HepG2 (cell line): ENCODE results near the gene COQ7. TPM values are rescaled to one million over a fixed set of nuclear protein-coding genes. Genes with fewer than 3 reads are reported as not detected.

Experiments
- ARID2 ChIP-seq: sonication (generic); formaldehyde crosslinking; IDR thresholded peaks from 2 replicates; pipeline ENCODE4 v1.8.1; 2022; ENCODE audit warnings: mild to moderate bottlenecking, missing genetic modification reagents, borderline replicate concordance
- CCDC6 ChIP-seq: sonication (generic); formaldehyde crosslinking; IDR thresholded peaks from 2 replicates; pipeline ENCODE4 v1.8.1; 2022; ENCODE audit warnings: mild to moderate bottlenecking, missing genetic modification reagents, moderate library complexity
- GZF1 ChIP-seq: sonication (generic); formaldehyde crosslinking; IDR thresholded peaks from 2 replicates; pipeline ENCODE4 v1.5.1; 2020; ENCODE audit warnings: mild to moderate bottlenecking, missing genetic modification reagents
- HCFC1 ChIP-seq: fragments of 150-350 bp; IDR thresholded peaks from 2 replicates; pipeline ENCODE4 v1.6.1; 2014; ENCODE audit warnings: low read depth, low read length
- HOXA7 ChIP-seq: sonication (generic); formaldehyde crosslinking; IDR thresholded peaks from 2 replicates; pipeline ENCODE4 v1.8.1; 2022; ENCODE audit warnings: mild to moderate bottlenecking, missing genetic modification reagents, moderate library complexity
- KDM4B ChIP-seq: sonication (generic); formaldehyde crosslinking; IDR thresholded peaks from 2 replicates; pipeline ENCODE4 v1.4.0; 2020; ENCODE audit warnings: missing genetic modification reagents
- NFE2 ChIP-seq: sonication (generic); formaldehyde crosslinking; IDR thresholded peaks from 2 replicates; pipeline ENCODE4 v1.4.0; 2020; ENCODE audit warnings: missing genetic modification reagents
- ZIK1 ChIP-seq: sonication (generic); formaldehyde crosslinking; IDR thresholded peaks from 2 replicates; pipeline ENCODE4 v1.5.0; 2020; ENCODE audit warnings: mild to moderate bottlenecking, low read depth, missing genetic modification reagents, borderline replicate concordance
- ZNF430 ChIP-seq: sonication (generic); formaldehyde crosslinking; IDR thresholded peaks from 2 replicates; pipeline ENCODE4 v1.9.0; 2021; ENCODE audit warnings: mild to moderate bottlenecking, missing genetic modification reagents
- ZNF451 ChIP-seq: sonication (generic); formaldehyde crosslinking; IDR thresholded peaks from 2 replicates; pipeline ENCODE4 v1.5.0; 2020; ENCODE audit warnings: mild to moderate bottlenecking, missing genetic modification reagents
- polyA plus RNA-seq, 8 experiments: library from polyadenylated mRNA; depleted of rRNA in 3 of 8; stranded (reverse) in 7 of 8; unstranded in 1 of 8; fragments of >200 nt; fragmentation: Illumina TruSeq in 4 of 8; extraction: Trizol in 4 of 8; gene quantifications; 2 replicates each; pipeline versions ENCODE4 v1.2.1 to v1.2.3, GENCODE V29; 2011 to 2016; ENCODE audit warnings: low read depth in 4 of 8, missing spikeins in 1 of 8, mixed read lengths in 1 of 8; ENCODE audit not compliant: insufficient read depth in 1 of 8
- total RNA-seq, 5 experiments: library from RNA; depleted of rRNA; stranded (reverse); fragments of >200 nt; fragmentation: Illumina TruSeq; extraction: Trizol; gene quantifications; 2 replicates each; pipeline ENCODE4 v1.2.3, GENCODE V29; 2016; ENCODE audit warnings: low read depth in 1 of 5
- TF ChIP-seq, protein P1 (sequence below): IDR thresholded peaks from 2 replicates; pipeline ENCODE4 v1.6.1; 2016; ENCODE audit warnings: mild to moderate bottlenecking, missing biosample characterization, missing genetic modification reagents
- TF ChIP-seq, protein P2 (sequence below): sonication (generic); formaldehyde crosslinking; IDR thresholded peaks from 2 replicates; pipeline ENCODE4 v1.9.0; 2021; ENCODE audit warnings: missing genetic modification reagents, borderline replicate concordance
- TF ChIP-seq, protein P3 (sequence below): sonication (generic); formaldehyde crosslinking; IDR thresholded peaks from 2 replicates; pipeline ENCODE4 v1.5.0; 2020; ENCODE audit warnings: missing genetic modification reagents, mild to moderate bottlenecking, borderline replicate concordance
- TF ChIP-seq, protein P4 (sequence below): IDR thresholded peaks from 2 replicates; pipeline ENCODE4 v1.6.1; 2016; ENCODE audit warnings: missing biosample characterization, missing genetic modification reagents, low read depth
- TF ChIP-seq, protein P5 (sequence below): sonication (generic); formaldehyde crosslinking; IDR thresholded peaks from 2 replicates; pipeline ENCODE4 v1.4.0; 2020; ENCODE audit warnings: missing genetic modification reagents
- TF ChIP-seq, protein P6 (sequence below): sonication (generic); formaldehyde crosslinking; IDR thresholded peaks from 2 replicates; pipeline ENCODE4 v1.8.1; 2022; ENCODE audit warnings: low read depth, mild to moderate bottlenecking, missing genetic modification reagents
- TF ChIP-seq, protein P7 (sequence below): sonication (generic); formaldehyde crosslinking; IDR thresholded peaks from 2 replicates; pipeline ENCODE4 v1.8.1; 2022; ENCODE audit warnings: mild to moderate bottlenecking, missing genetic modification reagents

COQ7 gene
- total and polyA plus RNA-seq, 2 of the 13 experiments (the other 11 are each of a cell fraction or from before 2014, with no cell fraction given), result 20.1 to 45.7 TPM

DNA sequence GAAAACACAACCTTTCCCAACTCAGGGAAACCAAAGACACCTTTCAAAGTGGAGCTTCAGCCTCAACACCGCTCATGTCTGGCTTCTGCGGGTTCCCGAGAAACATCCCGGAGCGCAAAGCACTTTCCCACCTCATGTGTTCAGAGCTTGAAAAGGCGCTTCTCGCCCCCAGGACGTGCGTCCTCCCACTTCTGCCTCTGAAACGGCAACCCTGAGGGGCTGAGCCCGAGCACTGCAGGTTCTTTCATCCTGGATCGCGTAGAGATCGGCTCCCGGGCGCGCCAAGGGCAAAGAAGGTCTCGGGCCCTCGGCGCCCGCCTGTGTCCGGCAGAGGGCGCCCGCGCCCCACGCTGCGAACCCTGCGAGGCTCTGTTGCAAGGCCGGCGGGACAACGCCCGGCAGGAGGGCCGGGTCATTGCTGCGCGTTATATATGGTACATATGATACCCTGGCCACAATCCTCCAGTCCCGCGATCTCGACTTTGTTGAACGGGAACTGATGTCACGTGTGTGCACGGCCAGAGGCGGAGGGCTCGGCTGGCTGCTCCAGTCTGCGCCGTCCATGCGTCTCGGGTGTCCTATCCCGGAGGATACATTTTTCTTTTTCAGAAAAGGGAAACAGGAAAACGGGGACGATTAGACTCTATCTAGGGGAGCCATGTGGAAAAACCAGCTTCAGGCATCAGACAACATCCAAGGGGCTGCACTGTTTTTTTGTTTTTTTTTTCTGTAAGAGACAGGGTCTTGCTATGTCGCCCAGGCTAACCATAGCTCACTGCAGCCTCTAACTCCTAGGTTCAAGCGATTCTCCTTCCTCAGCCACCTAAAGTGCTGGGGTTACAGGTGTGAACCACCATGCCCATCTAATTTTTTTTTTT lies 19.1 kb downstream of the COQ7 start (continued):
- TF ChIP-seq ZNF430 (CRISPR knock-in tag) (peak; percentile 92; the same call in 1 of the 2 replicates), ARID2 (CRISPR knock-in tag) (no peak), KDM4B (CRISPR knock-in tag) (0 out of 2 replicates have a peak, but pooled peaks have one; percentile 70), HOXA7 (CRISPR knock-in tag) (no peak), CCDC6 (no peak), GZF1 (CRISPR knock-in tag) (peak; percentile 98), ZNF451 (CRISPR knock-in tag) (peak; percentile 71; the same call in 1 of the 2 replicates), HCFC1 (no peak), ZIK1 (CRISPR knock-in tag) (peak; percentile 94), NFE2 (peak; percentile 22; the same call in 1 of the 2 replicates)
- TF ChIP-seq, protein P1, sequence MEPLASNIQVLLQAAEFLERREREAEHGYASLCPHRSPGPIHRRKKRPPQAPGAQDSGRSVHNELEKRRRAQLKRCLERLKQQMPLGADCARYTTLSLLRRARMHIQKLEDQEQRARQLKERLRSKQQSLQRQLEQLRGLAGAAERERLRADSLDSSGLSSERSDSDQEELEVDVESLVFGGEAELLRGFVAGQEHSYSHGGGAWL (CRISPR knock-in tag), result peak; percentile 76; the same call in 1 of the 2 replicates
- TF ChIP-seq, protein P2, sequence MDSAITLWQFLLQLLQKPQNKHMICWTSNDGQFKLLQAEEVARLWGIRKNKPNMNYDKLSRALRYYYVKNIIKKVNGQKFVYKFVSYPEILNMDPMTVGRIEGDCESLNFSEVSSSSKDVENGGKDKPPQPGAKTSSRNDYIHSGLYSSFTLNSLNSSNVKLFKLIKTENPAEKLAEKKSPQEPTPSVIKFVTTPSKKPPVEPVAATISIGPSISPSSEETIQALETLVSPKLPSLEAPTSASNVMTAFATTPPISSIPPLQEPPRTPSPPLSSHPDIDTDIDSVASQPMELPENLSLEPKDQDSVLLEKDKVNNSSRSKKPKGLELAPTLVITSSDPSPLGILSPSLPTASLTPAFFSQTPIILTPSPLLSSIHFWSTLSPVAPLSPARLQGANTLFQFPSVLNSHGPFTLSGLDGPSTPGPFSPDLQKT (CRISPR knock-in tag), result no peak
- TF ChIP-seq, protein P3, sequence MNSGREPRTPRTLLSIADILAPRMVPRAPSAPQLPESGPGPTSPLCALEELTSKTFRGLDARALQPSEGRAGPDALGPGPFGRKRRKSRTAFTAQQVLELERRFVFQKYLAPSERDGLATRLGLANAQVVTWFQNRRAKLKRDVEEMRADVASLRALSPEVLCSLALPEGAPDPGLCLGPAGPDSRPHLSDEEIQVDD (CRISPR knock-in tag), result 0 out of 2 replicates have a peak, but pooled peaks have one; percentile 43
- TF ChIP-seq, protein P4, sequence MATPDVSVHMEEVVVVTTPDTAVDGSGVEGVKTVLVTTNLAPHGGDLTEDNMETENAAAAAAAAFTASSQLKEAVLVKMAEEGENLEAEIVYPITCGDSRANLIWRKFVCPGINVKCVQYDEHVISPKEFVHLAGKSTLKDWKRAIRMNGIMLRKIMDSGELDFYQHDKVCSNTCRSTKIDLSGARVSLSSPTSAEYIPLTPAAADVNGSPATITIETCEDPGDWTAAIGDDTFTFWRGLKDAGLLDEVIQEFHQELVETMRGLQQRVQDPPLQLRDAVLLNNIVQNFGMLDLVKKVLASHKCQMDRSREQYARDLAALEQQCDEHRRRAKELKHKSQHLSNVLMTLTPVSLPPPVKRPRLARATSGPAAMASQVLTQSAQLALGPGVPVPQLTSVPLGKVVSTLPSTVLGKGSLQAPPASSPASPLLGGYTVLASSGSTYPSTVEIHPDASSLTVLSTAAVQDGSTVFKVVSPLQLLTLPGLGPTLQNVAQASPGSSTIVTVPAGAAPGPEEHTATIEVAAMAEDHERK (CRISPR knock-in tag), result no peak
- TF ChIP-seq, protein P5, sequence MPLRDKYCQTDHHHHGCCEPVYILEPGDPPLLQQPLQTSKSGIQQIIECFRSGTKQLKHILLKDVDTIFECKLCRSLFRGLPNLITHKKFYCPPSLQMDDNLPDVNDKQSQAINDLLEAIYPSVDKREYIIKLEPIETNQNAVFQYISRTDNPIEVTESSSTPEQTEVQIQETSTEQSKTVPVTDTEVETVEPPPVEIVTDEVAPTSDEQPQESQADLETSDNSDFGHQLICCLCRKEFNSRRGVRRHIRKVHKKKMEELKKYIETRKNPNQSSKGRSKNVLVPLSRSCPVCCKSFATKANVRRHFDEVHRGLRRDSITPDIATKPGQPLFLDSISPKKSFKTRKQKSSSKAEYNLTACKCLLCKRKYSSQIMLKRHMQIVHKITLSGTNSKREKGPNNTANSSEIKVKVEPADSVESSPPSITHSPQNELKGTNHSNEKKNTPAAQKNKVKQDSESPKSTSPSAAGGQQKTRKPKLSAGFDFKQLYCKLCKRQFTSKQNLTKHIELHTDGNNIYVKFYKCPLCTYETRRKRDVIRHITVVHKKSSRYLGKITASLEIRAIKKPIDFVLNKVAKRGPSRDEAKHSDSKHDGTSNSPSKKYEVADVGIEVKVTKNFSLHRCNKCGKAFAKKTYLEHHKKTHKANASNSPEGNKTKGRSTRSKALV (CRISPR knock-in tag), result peak; percentile 99
- TF ChIP-seq, protein P6, sequence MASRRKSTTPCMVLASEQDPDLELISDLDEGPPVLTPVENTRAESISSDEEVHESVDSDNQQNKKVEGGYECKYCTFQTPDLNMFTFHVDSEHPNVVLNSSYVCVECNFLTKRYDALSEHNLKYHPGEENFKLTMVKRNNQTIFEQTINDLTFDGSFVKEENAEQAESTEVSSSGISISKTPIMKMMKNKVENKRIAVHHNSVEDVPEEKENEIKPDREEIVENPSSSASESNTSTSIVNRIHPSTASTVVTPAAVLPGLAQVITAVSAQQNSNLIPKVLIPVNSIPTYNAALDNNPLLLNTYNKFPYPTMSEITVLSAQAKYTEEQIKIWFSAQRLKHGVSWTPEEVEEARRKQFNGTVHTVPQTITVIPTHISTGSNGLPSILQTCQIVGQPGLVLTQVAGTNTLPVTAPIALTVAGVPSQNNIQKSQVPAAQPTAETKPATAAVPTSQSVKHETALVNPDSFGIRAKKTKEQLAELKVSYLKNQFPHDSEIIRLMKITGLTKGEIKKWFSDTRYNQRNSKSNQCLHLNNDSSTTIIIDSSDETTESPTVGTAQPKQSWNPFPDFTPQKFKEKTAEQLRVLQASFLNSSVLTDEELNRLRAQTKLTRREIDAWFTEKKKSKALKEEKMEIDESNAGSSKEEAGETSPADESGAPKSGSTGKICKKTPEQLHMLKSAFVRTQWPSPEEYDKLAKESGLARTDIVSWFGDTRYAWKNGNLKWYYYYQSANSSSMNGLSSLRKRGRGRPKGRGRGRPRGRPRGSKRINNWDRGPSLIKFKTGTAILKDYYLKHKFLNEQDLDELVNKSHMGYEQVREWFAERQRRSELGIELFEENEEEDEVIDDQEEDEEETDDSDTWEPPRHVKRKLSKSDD (CRISPR knock-in tag), result no peak
- TF ChIP-seq, protein P7, sequence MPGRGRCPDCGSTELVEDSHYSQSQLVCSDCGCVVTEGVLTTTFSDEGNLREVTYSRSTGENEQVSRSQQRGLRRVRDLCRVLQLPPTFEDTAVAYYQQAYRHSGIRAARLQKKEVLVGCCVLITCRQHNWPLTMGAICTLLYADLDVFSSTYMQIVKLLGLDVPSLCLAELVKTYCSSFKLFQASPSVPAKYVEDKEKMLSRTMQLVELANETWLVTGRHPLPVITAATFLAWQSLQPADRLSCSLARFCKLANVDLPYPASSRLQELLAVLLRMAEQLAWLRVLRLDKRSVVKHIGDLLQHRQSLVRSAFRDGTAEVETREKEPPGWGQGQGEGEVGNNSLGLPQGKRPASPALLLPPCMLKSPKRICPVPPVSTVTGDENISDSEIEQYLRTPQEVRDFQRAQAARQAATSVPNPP, result no peak
